Amygdala (tissue), 56 donors: ENCODE measurements around the gene ZMYND8.

Experiments used
- DNase-seq, 56 donors: peaks; one replicate each; lab custom pipeline; 2025; lab: John Stamatoyannopoulos, UW

The ZMYND8 gene

DNA sequence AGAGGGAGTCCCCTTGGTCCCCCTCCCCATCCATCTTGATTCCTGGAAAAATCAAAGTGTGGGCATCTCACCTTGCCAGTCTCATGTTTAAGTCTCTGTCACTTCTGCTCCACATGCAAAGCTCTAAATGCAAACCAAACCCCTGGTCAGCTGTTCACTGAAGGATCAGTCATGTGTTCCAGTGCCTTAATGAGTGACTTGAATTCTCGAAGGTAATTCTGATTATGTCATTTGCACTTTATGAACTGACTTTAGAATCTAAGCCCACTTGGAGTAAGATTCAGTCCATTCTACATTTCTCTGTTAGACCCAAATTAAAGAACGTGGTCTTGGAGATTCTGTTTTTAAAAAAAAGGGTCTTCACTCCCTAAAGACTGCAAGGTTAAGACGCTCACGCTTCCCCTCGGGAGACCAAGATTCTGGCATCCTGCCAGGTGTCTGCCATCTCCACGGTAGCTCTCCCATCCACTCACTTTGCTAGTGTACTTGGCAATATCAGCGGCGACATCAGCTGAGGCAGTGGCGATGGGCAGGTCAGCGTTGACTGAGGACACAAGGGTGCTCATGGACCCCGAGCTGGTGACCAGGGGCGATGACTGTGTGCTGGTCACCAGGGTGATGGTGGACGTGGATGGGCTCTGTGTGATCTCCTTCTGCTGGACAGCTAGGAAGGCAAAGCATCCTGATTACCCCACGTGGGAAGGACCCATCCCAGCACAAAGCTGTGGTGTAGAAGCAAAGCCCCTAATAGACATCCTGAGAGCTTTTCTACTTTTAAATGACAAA lies 120.5 kb downstream of the ZMYND8 start:
- no peak for DNase-seq

DNA sequence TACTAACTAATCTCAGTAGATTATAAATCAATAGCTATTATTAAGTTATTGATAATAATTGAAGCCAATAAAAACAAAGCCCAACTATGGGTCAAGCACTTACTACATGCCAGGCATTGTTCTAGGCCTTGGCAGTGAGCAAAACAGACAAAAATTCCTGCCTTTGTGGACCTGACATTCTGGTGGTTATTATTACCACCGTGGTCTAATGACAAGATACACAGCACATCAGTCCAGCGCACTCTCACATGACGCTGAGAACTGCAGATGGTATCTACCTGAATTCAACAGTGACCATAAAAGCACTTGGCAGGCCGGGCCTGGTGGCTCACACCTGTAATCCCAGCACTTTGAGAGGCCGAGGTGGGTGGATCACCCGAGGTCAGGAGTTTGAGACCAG lies 121.4 kb downstream of the ZMYND8 start:
- DNase-seq: no peak

DNA sequence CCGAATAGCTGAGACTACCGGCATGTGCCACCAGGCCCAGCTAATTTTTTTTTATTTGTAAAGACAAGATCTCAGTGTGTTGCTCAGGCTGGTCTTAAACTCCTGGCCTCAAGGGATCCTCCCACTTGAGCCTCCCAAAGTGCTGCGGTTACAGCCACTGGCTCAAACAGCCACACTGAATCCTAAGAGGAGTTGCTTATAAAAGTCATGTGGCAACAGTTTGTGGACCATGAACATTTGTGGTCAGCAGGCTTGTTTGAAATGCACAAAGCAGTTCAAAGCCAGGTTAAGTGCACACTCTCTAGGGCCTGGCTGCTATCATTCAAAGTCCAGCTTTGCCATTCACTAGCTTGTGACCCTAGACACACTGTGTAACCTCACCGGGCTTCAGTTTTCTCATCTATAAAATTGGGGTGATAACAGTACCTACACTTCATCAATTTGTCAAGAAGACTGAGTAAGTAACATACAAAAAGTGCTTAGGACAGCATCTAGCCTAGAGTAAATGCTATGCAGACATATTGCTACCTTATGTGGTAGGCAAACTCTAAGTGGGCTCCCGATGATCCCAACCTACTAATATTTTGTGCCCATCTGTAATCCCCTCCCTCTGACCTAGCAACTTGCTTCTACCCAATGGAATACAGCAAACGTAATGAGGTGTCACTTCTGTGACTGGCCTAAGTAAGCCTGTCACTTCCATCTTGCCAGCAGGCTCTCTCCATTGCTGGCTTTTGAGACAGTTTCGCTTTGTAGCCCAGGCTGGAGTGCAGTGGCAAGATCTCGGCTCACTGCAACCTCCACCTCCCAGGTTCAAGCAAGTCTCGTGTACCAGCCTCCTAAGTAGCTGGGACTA lies 122.9 kb downstream of the ZMYND8 start:
- DNase-seq: no peak

DNA sequence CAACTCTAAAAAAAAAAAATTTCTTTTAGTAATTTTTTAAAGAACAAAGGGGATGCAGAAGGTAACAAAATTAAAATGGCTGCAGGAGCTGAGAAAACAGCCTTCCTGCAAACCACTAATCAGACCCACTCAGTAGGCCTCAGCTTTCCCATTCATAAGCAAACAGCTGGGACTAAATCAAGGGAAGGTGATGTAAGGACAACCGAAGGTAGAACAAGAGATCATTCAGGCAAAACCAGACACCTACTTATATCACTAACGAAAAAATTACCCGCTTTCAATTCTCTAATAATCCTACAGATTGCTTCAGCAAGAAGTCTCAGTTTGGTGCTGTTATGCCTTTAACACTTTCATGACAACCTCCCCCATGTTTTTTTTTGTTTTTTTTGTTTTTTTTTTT lies 124.0 kb downstream of the ZMYND8 start:
- no peak for DNase-seq

DNA sequence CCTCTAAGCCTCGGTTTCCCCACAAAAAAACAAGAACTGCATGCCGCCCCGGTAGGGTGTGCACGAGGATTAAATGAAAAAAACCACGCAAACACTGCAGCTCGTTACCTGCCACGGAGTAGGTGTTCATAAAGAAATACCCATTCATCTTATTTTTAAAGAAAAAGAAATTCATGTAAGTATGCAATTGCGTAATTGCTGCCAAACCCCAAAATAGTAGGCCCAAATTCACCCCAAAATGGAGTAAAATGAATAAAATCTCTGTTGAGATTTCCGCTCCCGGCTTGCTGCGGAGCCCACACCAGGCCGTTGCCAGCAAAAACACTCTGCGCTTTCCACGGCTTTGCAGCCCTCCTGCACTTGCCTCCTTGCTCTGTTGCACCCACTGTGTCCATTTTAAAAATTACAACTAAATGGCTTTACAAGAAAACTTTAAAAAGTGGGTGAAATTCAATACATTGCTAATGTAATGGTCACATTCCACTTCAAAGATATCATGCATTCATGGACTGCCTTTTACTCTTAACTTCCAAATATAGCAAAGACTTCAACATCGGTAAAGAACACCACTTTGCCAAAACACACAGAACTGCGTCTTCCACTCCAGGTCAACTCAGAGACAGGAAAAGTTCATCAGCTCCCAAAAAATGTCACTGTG lies 125.0 kb downstream of the ZMYND8 start:
- no peak for DNase-seq

DNA sequence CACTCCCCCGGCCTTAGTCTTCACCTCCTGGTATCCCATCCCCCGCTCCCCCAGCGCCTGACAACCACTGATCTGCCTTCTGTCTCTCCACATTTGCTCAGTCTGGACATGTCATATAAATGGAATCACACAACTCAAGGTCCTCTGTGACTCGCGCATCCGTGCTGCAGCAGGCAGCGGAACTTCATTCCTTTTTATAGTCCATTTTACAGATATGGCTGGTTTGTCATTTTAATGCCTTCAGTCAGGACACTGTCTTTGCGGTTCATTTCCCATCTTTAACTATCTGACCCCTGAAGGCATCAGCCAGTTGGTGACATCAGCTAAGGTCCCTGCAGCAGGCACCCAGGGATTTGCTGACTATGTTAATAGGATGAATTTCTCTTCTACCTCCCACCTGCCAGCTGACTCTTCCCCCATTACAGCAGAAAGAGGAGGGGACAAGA lies 125.7 kb downstream of the ZMYND8 start:
- no peak for DNase-seq

DNA sequence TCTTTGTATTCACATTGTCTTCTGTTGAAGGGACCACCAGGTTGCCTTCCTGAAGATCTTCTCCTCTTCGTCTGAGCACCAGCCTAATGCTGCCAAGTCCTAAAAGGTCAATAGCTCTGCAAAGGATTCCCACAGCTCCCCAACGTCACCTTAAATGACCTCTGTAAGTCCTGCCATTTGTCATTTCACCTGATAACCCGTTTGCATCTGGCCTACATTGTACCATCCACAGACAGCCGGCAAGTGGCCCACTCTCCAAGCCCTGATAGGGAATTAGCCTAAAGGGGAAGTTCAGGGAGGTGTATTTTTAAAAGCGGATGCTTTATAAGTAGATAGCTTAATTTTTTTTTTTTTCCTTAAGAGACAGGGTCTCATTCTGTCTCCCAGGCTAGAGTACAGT lies 127.8 kb downstream of the ZMYND8 start:
- no peak for DNase-seq

DNA sequence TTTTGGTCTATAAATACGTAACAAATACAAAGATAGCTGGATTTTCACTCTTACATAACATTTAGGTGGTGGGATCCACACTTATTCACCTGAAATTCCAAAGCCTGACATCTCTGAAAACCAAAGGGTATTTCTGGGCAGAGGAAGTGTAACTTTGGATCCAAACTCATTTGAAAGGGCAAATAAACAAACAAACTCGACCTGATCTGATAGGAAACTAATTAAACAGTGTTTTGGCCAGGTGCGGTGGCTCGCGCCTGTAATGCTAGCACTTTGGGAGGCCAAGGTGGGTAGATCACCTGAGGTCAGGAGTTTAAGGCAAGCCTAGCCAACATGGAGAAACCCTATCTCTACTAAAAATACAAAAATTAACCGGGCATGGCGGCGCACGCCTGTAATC lies 128.9 kb downstream of the ZMYND8 start:
- DNase-seq: no peak

DNA sequence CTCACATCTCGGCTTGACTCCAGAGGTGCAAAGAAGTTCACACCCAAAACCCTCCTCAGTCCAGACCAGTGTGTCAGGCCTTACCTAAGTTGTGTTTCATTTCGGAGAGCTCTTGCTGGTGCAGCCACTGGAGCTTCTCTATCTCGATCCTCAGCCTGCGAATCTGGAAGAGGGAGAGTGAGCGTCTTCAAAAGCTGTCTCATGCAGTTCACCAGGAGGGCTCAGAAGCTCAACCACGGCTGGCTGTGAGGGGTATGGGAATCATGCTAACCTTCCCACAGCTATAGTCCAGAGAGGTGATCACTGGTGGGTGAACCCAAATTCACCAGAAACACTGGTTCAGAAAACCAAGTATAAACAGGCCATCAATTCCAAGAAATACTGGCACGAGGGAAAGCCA lies 129.4 kb downstream of the ZMYND8 start:
- DNase-seq: no peak

DNA sequence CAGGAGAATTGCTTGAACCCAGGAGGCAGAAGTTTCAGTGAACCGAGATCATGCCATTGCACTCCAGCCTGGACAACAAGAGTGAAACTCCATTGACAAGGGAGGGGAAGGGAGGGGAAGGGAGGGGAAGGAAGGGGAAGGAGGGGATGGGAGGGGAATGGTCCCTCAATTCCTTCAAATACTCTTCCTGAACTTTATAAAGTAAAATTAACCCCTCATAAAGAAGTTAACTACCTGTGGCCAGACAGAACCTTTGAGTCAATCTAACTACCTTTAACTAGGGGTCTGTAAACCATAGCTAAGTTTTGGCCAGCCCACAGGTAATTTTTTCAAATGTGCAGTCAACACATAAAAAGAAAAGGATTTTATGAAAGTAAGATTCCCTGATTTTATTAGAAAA lies 131.0 kb downstream of the ZMYND8 start:
- DNase-seq: no peak

DNA sequence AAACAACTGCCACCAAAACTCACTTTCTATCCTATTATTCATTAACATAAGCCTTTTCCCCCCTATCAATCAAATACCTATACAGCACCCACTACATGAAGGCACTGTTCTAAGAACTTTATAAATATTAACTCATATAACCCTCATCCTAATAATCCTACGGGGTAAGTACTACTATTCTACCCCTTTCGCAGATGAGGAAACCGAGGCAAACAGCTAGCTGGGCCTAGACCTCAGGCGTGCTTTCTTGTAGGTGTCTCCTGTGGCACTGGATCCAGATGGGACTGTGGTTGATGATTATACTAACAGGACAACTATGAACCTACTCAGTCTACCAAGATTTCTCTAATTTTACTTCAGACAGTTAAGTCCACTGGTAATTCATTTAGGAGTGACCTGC lies 131.6 kb downstream of the ZMYND8 start:
- no peak for DNase-seq

DNA sequence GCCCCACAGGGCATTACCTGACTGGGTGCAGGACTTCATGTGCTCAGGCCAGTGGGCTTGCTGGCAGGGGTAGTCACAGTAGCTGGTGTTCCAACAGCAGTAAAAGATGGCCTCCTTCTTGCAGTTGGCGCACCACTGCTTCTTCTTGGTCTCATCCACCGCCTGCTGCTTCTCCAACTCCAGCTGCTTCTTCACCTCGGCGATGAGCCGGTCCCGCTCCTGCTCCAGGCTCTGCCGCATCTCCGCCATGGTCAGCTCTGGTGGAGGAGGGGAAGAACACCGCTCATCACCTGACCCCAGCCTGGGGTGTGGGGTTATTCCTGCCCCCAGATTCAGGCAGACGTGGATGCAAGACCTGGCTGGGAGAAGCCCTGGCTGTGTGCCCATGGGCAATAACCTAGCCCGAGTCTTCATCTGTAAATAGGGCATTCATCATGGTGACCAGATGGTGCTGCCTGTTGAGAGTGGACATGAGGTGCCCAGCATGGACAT lies 132.2 kb downstream of the ZMYND8 start:
- DNase-seq: no peak

DNA sequence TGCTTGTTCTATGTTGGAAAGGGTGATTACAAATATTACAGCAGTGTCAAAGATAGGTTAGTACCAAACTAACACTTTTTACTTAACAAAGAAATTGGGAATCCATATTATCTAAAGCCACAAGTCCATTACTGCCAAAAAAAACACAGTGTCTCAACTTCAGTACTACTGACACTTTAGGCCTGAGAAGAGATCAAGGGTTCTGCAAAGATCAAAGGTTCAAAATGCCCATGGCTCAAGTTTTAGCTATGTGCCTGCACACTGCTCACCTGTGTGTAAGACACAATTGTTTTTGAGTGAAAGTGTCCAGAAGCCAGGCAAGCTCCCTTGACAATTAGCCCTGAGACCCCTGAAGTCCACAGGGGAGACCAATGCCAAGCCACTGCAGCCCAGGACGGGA lies 132.6 kb downstream of the ZMYND8 start:
- DNase-seq: no peak

DNA sequence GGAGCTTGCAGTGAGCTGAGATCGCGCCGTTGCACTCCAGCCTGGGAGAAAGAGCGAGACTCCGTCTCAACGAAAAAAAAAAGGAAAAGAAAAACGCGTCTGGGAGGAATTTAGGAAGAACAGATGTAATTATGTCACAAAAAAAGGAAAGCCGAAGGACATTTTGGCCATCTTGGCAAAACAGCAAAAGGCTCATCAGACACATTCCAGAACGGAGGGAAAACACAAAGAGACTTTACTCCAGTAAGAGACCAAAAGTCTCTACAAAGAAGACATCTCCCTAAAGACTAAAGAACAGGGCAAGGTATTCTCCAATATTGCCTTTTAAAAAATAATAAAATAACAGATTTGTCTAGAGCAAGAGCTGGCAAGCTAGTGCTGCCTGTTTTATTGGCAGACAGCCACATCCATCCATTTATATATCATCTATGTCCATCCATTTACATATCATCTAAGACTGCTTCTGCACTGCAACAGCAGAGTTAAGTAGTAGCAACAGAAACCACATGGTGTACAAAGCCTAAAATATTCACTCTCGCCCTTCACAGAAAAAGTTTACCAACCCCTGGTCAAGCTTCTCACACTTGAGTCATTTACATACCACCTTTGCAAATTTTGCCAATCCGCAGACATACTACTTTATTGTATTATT lies 133.9 kb downstream of the ZMYND8 start:
- no peak for DNase-seq

DNA sequence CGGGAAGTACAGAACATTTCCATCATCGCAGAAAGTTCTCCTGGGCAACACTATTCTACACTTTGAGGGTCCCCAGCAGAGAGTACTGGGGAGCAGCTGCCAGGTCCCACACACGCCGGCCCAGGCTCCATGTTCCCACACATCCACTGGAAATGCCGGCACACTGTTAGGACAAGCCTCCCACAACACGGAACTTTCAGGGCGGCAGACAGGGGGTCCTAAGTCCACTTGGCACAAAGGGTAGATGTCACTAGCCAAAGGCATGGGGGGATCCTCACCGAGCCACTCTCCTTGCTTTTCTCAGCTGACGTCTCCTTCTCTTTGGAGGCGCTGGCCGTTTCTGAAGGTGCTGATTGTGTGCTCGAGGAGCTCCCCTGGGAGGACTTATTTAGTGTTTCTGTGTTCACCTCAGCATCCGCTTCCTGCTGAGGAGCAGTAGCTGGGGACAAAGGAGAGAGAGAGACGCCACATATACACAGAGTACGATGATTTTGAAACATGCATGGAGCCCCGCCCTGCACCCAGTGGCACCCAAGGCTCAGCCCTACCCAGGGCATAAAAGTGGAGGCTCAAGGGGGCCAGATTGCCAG lies 135.4 kb downstream of the ZMYND8 start:
- no peak for DNase-seq

DNA sequence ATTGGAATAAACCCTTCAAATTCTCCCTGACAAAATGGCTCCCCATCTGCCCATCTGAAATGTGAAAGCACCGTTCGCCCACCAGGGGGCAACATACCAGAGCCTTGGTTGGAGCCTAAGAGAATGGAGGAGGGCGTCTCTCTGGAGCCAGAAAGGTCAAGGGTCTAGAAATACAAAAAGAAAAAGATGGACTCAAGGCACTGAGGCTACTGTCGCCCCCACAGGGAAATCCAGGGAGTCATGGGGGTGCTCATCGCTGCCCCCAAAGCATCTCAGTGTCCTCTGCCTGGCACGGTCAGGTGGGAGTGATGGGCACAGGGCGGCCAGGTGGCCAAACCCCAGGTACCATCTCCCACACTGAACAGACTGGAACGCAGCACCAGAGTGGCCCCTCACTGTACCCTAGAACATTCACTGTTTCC lies 136.3 kb downstream of the ZMYND8 start:
- peak in 2 of 56 donors; percentile 17 to 26 for DNase-seq

DNA sequence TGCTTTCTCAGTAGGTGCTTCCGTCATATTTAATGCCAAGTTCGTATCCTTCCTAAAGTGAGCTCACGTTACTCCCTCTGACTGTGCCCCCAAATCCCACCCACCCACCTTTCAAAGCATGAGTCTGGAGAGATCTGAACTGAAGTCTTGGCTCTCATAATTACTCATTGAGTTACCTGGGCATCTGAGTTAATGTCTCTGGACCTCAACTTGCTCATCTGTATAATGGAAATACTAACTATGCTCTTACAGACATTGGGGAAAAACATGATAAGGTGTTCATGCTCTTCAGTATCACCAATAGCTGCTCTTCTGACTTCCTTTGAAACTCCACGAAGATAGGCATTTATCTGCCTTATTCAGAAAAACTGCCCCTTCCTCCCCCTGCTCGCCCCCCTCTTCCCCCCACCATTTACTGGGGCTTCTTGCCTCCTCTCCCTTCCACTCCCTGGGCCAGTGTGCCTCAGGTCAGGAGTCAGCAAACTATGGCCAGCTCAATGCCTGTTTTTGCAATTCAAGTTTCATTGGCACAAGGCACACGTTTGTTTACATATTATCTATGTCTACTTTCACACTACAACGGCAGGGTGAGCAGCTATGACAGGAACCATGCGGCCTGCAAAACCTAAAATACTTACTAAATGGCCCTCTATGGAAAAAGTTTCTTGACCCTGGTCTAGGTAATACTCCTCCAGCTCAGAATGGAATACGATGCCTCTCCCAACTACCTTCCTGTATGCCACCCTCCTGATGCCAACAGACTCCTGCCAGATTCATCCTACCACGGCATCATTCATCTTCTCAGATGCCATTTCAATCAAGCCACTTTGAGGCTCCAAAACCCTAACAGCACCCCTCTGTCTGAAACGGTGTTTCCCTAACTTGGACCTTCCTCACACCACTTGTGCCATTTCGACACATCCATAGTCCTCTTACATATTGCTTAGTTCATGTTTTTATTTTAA lies 138.7 kb downstream of the ZMYND8 start:
- DNase-seq: no peak

DNA sequence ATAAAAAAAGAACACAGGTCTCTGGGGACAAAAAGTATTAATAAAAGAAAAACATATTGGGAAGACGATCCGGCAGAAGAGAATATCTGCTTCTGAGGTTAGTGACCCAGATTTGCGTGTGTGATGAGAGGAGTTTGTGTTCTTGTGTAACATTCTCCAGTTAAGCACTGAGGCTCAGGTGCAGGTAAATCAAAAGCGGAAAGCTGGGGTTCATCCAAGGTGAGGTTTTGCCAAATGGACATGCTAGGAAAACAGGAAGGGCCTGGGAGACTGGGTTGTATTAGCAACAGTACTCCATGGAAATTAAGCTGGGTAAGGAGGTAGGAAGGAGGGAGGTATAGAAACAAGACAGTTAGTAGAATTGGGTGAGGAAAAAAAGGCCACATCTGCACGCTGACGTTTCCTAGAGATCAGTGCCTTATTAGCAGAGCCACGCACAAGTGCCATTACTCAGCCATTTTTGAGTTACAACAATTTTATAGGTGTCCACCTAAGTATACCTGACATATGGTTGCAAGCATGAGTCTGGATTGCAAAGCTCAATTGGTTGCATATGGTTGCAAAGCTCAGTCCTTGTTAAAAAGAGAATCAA lies 139.6 kb downstream of the ZMYND8 start:
- no peak for DNase-seq
